Immature natural killer cell (primary cell): ENCODE data around the gene DOK6. TPM values are rescaled to one million over a fixed set of nuclear protein-coding genes. Genes with fewer than 3 reads are reported as not detected.
A peak's percentile ranks its signal among the peaks of the same experiment; 100 is the strongest.

Experiments
- DNase-seq, 3 donors: peaks; one replicate each; pipeline ENCODE4 v3.0.0; 2022; ENCODE audit warnings: mixed read lengths in 1 of 3
- H3K27ac Mint-ChIP-seq, 6 donors: one replicate each; pipeline ENCODE4 v1.8.0; 2020; ENCODE audit warnings: mixed read lengths in 6 of 6, mild to moderate bottlenecking in 5 of 6, inconsistent platforms in 4 of 6, moderate library complexity in 3 of 6
- H3K27me3 Mint-ChIP-seq, 3 donors: one replicate each; pipeline ENCODE4 v1.8.0; 2020 to 2021; ENCODE audit warnings: low read depth in 3 of 3, mild to moderate bottlenecking in 3 of 3, mixed read lengths in 3 of 3, moderate library complexity in 3 of 3, inconsistent platforms in 1 of 3
- H3K36me3 Mint-ChIP-seq, 3 donors: one replicate each; pipeline ENCODE4 v1.8.0; 2020; ENCODE audit warnings: mixed read lengths in 3 of 3, inconsistent platforms in 2 of 3, mild to moderate bottlenecking in 2 of 3
- H3K4me1 Mint-ChIP-seq, 2 donors: one replicate each; pipeline ENCODE4 v1.8.0; 2020; ENCODE audit warnings: inconsistent platforms in 2 of 2, mild to moderate bottlenecking in 2 of 2, mixed read lengths in 2 of 2, moderate library complexity in 1 of 2
- H3K4me3 Mint-ChIP-seq, 5 donors: one replicate each; pipeline ENCODE4 v1.8.0; 2020; ENCODE audit warnings: mild to moderate bottlenecking in 5 of 5, mixed read lengths in 5 of 5, inconsistent platforms in 3 of 5, moderate library complexity in 3 of 5
- H3K9me3 Mint-ChIP-seq, 6 donors: one replicate each; pipeline ENCODE4 v1.8.0; 2020; ENCODE audit warnings: mild to moderate bottlenecking in 6 of 6, mixed read lengths in 6 of 6, inconsistent platforms in 4 of 6, moderate library complexity in 3 of 6
- polyA plus RNA-seq, 3 donors: library from polyadenylated mRNA; unstranded; fragments of 300-500 nt; fragmentation: Illumina TruSeq; gene quantifications; one replicate each; pipeline ENCODE4 v1.2.3, GENCODE V29; 2021

The DOK6 gene
- polyA plus RNA-seq, 3 donors from 2014 or later, result 0.17 to 0.54 (median 0.30) TPM

GRCh38 chr18:69626171-69626570 is 225.5 kb downstream of the DOK6 start:
- no peak overlapping the region for H3K27ac Mint-ChIP-seq
- no peak overlapping the region for H3K4me3 Mint-ChIP-seq
- no peaks in the 10 kb centered on the region for H3K36me3 Mint-ChIP-seq
- peaks cover 2 to 9% (median 2%) of the 10 kb centered on the region in 3 donors for H3K27me3 Mint-ChIP-seq
- no peaks in the 10 kb centered on the region for H3K4me1 Mint-ChIP-seq
- no peak for DNase-seq
- no peaks in the 10 kb centered on the region for H3K9me3 Mint-ChIP-seq

GRCh38 chr18:69626643-69627242 is 226.1 kb downstream of the DOK6 start:
- H3K36me3 Mint-ChIP-seq, result no peaks in the 10 kb centered on the region
- H3K27ac Mint-ChIP-seq, result no peak overlapping the region
- H3K27me3 Mint-ChIP-seq, result peaks cover 2 to 5% (median 2%) of the 10 kb centered on the region in 3 donors
- H3K4me1 Mint-ChIP-seq, result no peaks in the 10 kb centered on the region
- no peak overlapping the region for H3K4me3 Mint-ChIP-seq
- H3K9me3 Mint-ChIP-seq, result no peaks in the 10 kb centered on the region
- no peak for DNase-seq

GRCh38 chr18:69628774-69629359 is 228.2 kb downstream of the DOK6 start:
- no peak overlapping the region for H3K4me3 Mint-ChIP-seq
- H3K9me3 Mint-ChIP-seq, result no peaks in the 10 kb centered on the region
- H3K4me1 Mint-ChIP-seq, result no peaks in the 10 kb centered on the region
- peaks cover 2 to 4% (median 2%) of the 10 kb centered on the region in 3 donors for H3K27me3 Mint-ChIP-seq
- H3K27ac Mint-ChIP-seq, result no peak overlapping the region
- H3K36me3 Mint-ChIP-seq, result no peaks in the 10 kb centered on the region
- no peak for DNase-seq

GRCh38 chr18:69631281-69631680 is 230.6 kb downstream of the DOK6 start:
- no peak for DNase-seq
- Mint-ChIP-seq H3K36me3 (no peaks in the 10 kb centered on the region), H3K9me3 (no peaks in the 10 kb centered on the region), H3K4me3 (no peak overlapping the region), H3K4me1 (peaks cover 6 to 9% of the 10 kb centered on the region in 2 donors), H3K27me3 (peaks cover 0 to 8% (median 7%) of the 10 kb centered on the region in 3 donors), H3K27ac (no peak overlapping the region)

- no peaks in the 10 kb centered on the region for H3K36me3 Mint-ChIP-seq
- H3K4me3 Mint-ChIP-seq, result no peak overlapping the region
Measured at GRCh38 chr18:69635482-69635881, 234.8 kb downstream of the DOK6 start.

GRCh38 chr18:69636529-69637301 is 236.0 kb downstream of the DOK6 start:
- peaks cover 6 to 9% of the 10 kb centered on the region in 2 donors for H3K4me1 Mint-ChIP-seq
- H3K9me3 Mint-ChIP-seq, result no peaks in the 10 kb centered on the region
- H3K36me3 Mint-ChIP-seq, result no peaks in the 10 kb centered on the region
- DNase-seq, result peak; percentile 8 to 19 (median 13)
- peaks cover 0 to 10% (median 6%) of the 10 kb centered on the region in 3 donors for H3K27me3 Mint-ChIP-seq
- H3K27ac Mint-ChIP-seq, result no peak overlapping the region
- no peak overlapping the region for H3K4me3 Mint-ChIP-seq

More at GRCh38 chr18:69635482-69635881, 234.8 kb downstream of the DOK6 start:
- Mint-ChIP-seq H3K27me3 (peaks cover 0 to 10% (median 6%) of the 10 kb centered on the region in 3 donors), H3K4me1 (peaks cover 6 to 9% of the 10 kb centered on the region in 2 donors), H3K9me3 (no peaks in the 10 kb centered on the region), H3K27ac (no peak overlapping the region)
- DNase-seq, result peak in 1 of 3 donors; percentile 2

- no peak overlapping the region for H3K4me3 Mint-ChIP-seq
- DNase-seq, result no peak
- H3K4me1 Mint-ChIP-seq, result peaks cover 6 to 9% of the 10 kb centered on the region in 2 donors
- H3K9me3 Mint-ChIP-seq, result peaks cover 0 to 1% (median 0%) of the 10 kb centered on the region in 6 donors
- H3K27me3 Mint-ChIP-seq, result peaks cover 0 to 10% (median 4%) of the 10 kb centered on the region in 3 donors
- H3K36me3 Mint-ChIP-seq, result no peaks in the 10 kb centered on the region
- no peak overlapping the region for H3K27ac Mint-ChIP-seq
Measured at GRCh38 chr18:69638056-69638455, 237.4 kb downstream of the DOK6 start.

- H3K4me1 Mint-ChIP-seq, result no peaks in the 10 kb centered on the region
- H3K27me3 Mint-ChIP-seq, result peaks cover 2 to 11% (median 4%) of the 10 kb centered on the region in 3 donors
- no peak for DNase-seq
- H3K36me3 Mint-ChIP-seq, result peaks cover 0 to 3% (median 0%) of the 10 kb centered on the region in 3 donors
- no peak overlapping the region for H3K27ac Mint-ChIP-seq
- H3K9me3 Mint-ChIP-seq, result no peaks in the 10 kb centered on the region
- no peak overlapping the region for H3K4me3 Mint-ChIP-seq
Measured at GRCh38 chr18:69647702-69648101, 247.0 kb downstream of the DOK6 start.

- Mint-ChIP-seq H3K4me3 (no peak overlapping the region), H3K9me3 (no peaks in the 10 kb centered on the region), H3K4me1 (no peaks in the 10 kb centered on the region), H3K27ac (no peak overlapping the region), H3K36me3 (peaks cover 0 to 3% (median 0%) of the 10 kb centered on the region in 3 donors), H3K27me3 (peaks cover 4 to 16% (median 9%) of the 10 kb centered on the region in 3 donors)
- no peak for DNase-seq
Measured at GRCh38 chr18:69648486-69648885, 247.8 kb downstream of the DOK6 start.

GRCh38 chr18:69649684-69650083 is 249.0 kb downstream of the DOK6 start:
- peaks cover 6 to 21% (median 9%) of the 10 kb centered on the region in 3 donors for H3K27me3 Mint-ChIP-seq
- no peak overlapping the region for H3K27ac Mint-ChIP-seq

GRCh38 chr18:69651243-69651642 is 250.6 kb downstream of the DOK6 start:
- no peak overlapping the region for H3K27ac Mint-ChIP-seq
- H3K9me3 Mint-ChIP-seq, result no peaks in the 10 kb centered on the region
- H3K4me3 Mint-ChIP-seq, result no peak overlapping the region
- H3K27me3 Mint-ChIP-seq, result peaks cover 7 to 23% (median 9%) of the 10 kb centered on the region in 3 donors
- H3K4me1 Mint-ChIP-seq, result no peaks in the 10 kb centered on the region
- H3K36me3 Mint-ChIP-seq, result peaks cover 0 to 6% (median 0%) of the 10 kb centered on the region in 3 donors
- no peak for DNase-seq

More at GRCh38 chr18:69649684-69650083, 249.0 kb downstream of the DOK6 start:
- DNase-seq, result no peak
- peaks cover 0 to 9% (median 0%) of the 10 kb centered on the region in 3 donors for H3K36me3 Mint-ChIP-seq
- no peak overlapping the region for H3K4me3 Mint-ChIP-seq
- H3K9me3 Mint-ChIP-seq, result no peaks in the 10 kb centered on the region
- H3K4me1 Mint-ChIP-seq, result no peaks in the 10 kb centered on the region

GRCh38 chr18:69655816-69656215 is 255.1 kb downstream of the DOK6 start:
- H3K27ac Mint-ChIP-seq, result no peak overlapping the region
- no peak for DNase-seq

GRCh38 chr18:69658103-69658502 is 257.4 kb downstream of the DOK6 start:
- no peak for DNase-seq
- H3K36me3 Mint-ChIP-seq, result peaks cover 0 to 6% (median 0%) of the 10 kb centered on the region in 3 donors
- H3K4me1 Mint-ChIP-seq, result peaks cover 12 to 15% of the 10 kb centered on the region in 2 donors
- H3K27ac Mint-ChIP-seq, result no peak overlapping the region
- H3K4me3 Mint-ChIP-seq, result no peak overlapping the region
- H3K9me3 Mint-ChIP-seq, result no peaks in the 10 kb centered on the region
- peaks cover 3 to 12% (median 7%) of the 10 kb centered on the region in 3 donors for H3K27me3 Mint-ChIP-seq

More at GRCh38 chr18:69655816-69656215, 255.1 kb downstream of the DOK6 start:
- Mint-ChIP-seq H3K36me3 (peaks cover 0 to 6% (median 0%) of the 10 kb centered on the region in 3 donors), H3K9me3 (no peaks in the 10 kb centered on the region), H3K4me3 (no peak overlapping the region), H3K27me3 (peaks cover 7 to 13% (median 9%) of the 10 kb centered on the region in 3 donors), H3K4me1 (no peaks in the 10 kb centered on the region)

- DNase-seq, result no peak
- no peak overlapping the region for H3K4me3 Mint-ChIP-seq
- peaks cover 0 to 5% (median 0%) of the 10 kb centered on the region in 3 donors for H3K36me3 Mint-ChIP-seq
- H3K27me3 Mint-ChIP-seq, result peaks cover 0 to 8% (median 7%) of the 10 kb centered on the region in 3 donors
- H3K27ac Mint-ChIP-seq, result no peak overlapping the region
- no peaks in the 10 kb centered on the region for H3K9me3 Mint-ChIP-seq
- H3K4me1 Mint-ChIP-seq, result peaks cover 12 to 15% of the 10 kb centered on the region in 2 donors
Measured at GRCh38 chr18:69658685-69659084, 258.0 kb downstream of the DOK6 start.
